A673 (cell line): ENCODE measurements around the gene TIMM8A. TPM values are rescaled to one million over a fixed set of nuclear protein-coding genes. Genes with fewer than 3 reads are reported as not detected.
A peak's percentile ranks its signal among the peaks of the same experiment; 100 is the strongest.

ENCODE experiments used
- BruUV-seq: library from RNA; stranded (reverse); fragments of 400-500 nt; replicated peaks from 2 replicates; lab custom pipeline; 2021; lab: Mats Ljungman, UMichigan
- CTCF ChIA-PET: fragments of 300-600 bp; sonication (Branson Sonifier 250); formaldehyde crosslinking; loops from one replicate; lab custom pipeline; 2022; ENCODE audit warnings: antibody characterized with exemption; lab: Charles Lee
- POLR2A ChIA-PET: fragments of 300-600 bp; sonication (Branson Sonifier 250); formaldehyde crosslinking; loops from one replicate; lab custom pipeline; 2022; ENCODE audit warnings: antibody characterized with exemption; ENCODE audit not compliant: low non-redundant PET; lab: Charles Lee
- DNase-seq: peaks from one replicate; pipeline ENCODE4 v3.0.0-alpha.2; 2015; ENCODE audit warnings: low spot score
- H3K27ac ChIP-seq: fragments of 200-600 bp; sonication (generic); 2 replicates; pipeline ENCODE4 v1.5.1; 2016; ENCODE audit warnings: mixed run types, low read depth, mild to moderate bottlenecking, mixed read lengths, antibody characterized with exemption, low read length; ENCODE audit not compliant: poor library complexity, severe bottlenecking
- H3K27me3 ChIP-seq: fragments of 200-600 bp; sonication (generic); replicated peaks from 2 replicates; pipeline ENCODE4 v1.6.1; 2017; ENCODE audit warnings: mixed run types, low read depth, mild to moderate bottlenecking, mixed read lengths, antibody characterized with exemption, low read length; ENCODE audit not compliant: insufficient read depth, poor library complexity
- H3K36me3 ChIP-seq: fragments of 200-600 bp; sonication (generic); 2 replicates; pipeline ENCODE4 v1.6.1; 2016; ENCODE audit warnings: mixed run types, mild to moderate bottlenecking, mixed read lengths, antibody characterized with exemption, low read length; ENCODE audit not compliant: insufficient read depth, poor library complexity, severe bottlenecking
- H3K4me1 ChIP-seq: fragments of 200-600 bp; sonication (generic); 2 replicates; pipeline ENCODE4 v1.6.1; 2017; ENCODE audit warnings: mixed run types, mild to moderate bottlenecking, mixed read lengths, antibody characterized with exemption, low read length; ENCODE audit not compliant: insufficient read depth, poor library complexity, severe bottlenecking
- H3K4me3 ChIP-seq: fragments of 200-600 bp; sonication (generic); 2 replicates; pipeline ENCODE4 v1.5.1; 2016; ENCODE audit warnings: low read depth, mixed run types, mild to moderate bottlenecking, mixed read lengths, low read length; ENCODE audit not compliant: poor library complexity, severe bottlenecking
- H3K9me3 ChIP-seq: fragments of 200-600 bp; sonication (generic); 2 replicates; pipeline ENCODE4 v1.6.1; 2016; ENCODE audit warnings: mixed run types, low read depth, mild to moderate bottlenecking, mixed read lengths, antibody characterized with exemption, low read length; ENCODE audit not compliant: poor library complexity, severe bottlenecking
- CTCF ChIP-seq: fragments of 300-800, 200-600 bp; sonication (generic); conservative IDR thresholded peaks from 2 replicates; pipeline ENCODE4 v1.5.1; 2017; ENCODE audit warnings: low read depth, mild to moderate bottlenecking, antibody characterized with exemption, low read length, moderate library complexity, mixed read lengths
- EZH2 ChIP-seq: fragments of 200-600 bp; sonication (generic); IDR thresholded peaks from 2 replicates; pipeline ENCODE4 v1.6.1; 2017; ENCODE audit warnings: borderline replicate concordance, low read depth, mild to moderate bottlenecking, mixed read lengths, antibody characterized with exemption, low read length; ENCODE audit not compliant: poor library complexity, severe bottlenecking
- intact Hi-C: fragments of 100-400 bp; cut with micrococcal nuclease; formaldehyde crosslinking; loops from one replicate; pipeline ENCODE4 v1.10.0; 2022; ENCODE audit not compliant: unreplicated experiment
- total RNA-seq: library from RNA; stranded (reverse); gene quantifications from 2 replicates; pipeline ENCODE4 v1.2.3, GENCODE V29; 2021

The TIMM8A gene
- total RNA-seq, 1 experiment from 2014 or later, result 44.5 TPM

- Histone ChIP-seq H3K4me1 (no peaks in the 10 kb centered on the region), H3K9me3 (no peaks in the 10 kb centered on the region), H3K27me3 (no peaks in the 10 kb centered on the region), H3K27ac (peak within 1 kb of the TSS; percentile 81), H3K36me3 (peaks cover 27% of the 10 kb centered on the region), H3K4me3 (peak within 1 kb of the TSS; percentile 68)
- DNase-seq, result peak; percentile 93
- ChIA-PET POLR2A (interaction anchor here (0.7 kb wide), 1 partner anchor 14 kb away, joined by 4 read pairs; no protein-coding TSS in a partner anchor), CTCF (no interaction called here)
- TF ChIP-seq EZH2, result no peak
- TF ChIP-seq CTCF, result peak; percentile 81
- intact Hi-C loops, result no loop called here
- BruUV-seq, result TSS peak; percentile 64
These were observed 42.4 kb upstream of the TIMM8A start, which contains the start of gene RPL36A for GRCh38 chrX:101390664-101391525. TSS of gene RPL36A (plus strand) at chrX:101391011. CDS start at chrX:101391044, 33 bp downstream.

- no TSS peak for BruUV-seq
- intact Hi-C loops, result no loop called here
- POLR2A ChIA-PET, result no interaction called here
- CTCF ChIA-PET, result interaction anchor here (0.6 kb wide), 1 partner anchor 74 kb away, joined by 4 read pairs; no protein-coding TSS in a partner anchor
- Histone ChIP-seq H3K27me3 (no peaks in the 10 kb centered on the region), H3K4me1 (no peaks in the 10 kb centered on the region), H3K4me3 (no peak overlapping the region), H3K27ac (no peak overlapping the region), H3K36me3 (peaks cover 19% of the 10 kb centered on the region), H3K9me3 (no peaks in the 10 kb centered on the region)
- no peak for DNase-seq
- TF ChIP-seq CTCF (no peak), EZH2 (no peak)
These were observed 40.1 kb upstream of the TIMM8A start for GRCh38 chrX:101388604-101389003.

- CTCF ChIA-PET, result no interaction called here
- BruUV-seq, result no TSS peak
- Histone ChIP-seq H3K9me3 (no peaks in the 10 kb centered on the region), H3K36me3 (peaks cover under 1% of the 10 kb centered on the region), H3K4me1 (no peaks in the 10 kb centered on the region), H3K4me3 (no peak overlapping the region), H3K27me3 (no peaks in the 10 kb centered on the region), H3K27ac (no peak overlapping the region)
- no peak for DNase-seq
- POLR2A ChIA-PET, result no interaction called here
- intact Hi-C loops, result no loop called here
- TF ChIP-seq CTCF, result no peak
- no peak for TF ChIP-seq EZH2
These were observed 38.0 kb upstream of the TIMM8A start for GRCh38 chrX:101386542-101386885.
